Rectal smooth muscle tissue (tissue), 1 donor: ENCODE measurements around the gene AMFR.

ENCODE experiments used
- H3K27ac ChIP-seq: one replicate; pipeline ENCODE4 v1.7.0; 2013; ENCODE audit warnings: low read depth, low read length, inconsistent platforms
- H3K27me3 ChIP-seq: one replicate; pipeline ENCODE4 v1.7.0; 2013; ENCODE audit warnings: low read length; ENCODE audit not compliant: control insufficient read depth, insufficient read depth
- H3K36me3 ChIP-seq: one replicate; pipeline ENCODE4 v1.7.0; 2013; ENCODE audit warnings: low read length; ENCODE audit not compliant: control insufficient read depth, insufficient read depth
- H3K4me1 ChIP-seq: one replicate; pipeline ENCODE4 v1.7.0; 2013; ENCODE audit warnings: low read length; ENCODE audit not compliant: control insufficient read depth, insufficient read depth
- H3K4me3 ChIP-seq: one replicate; pipeline ENCODE4 v1.7.0; 2013; ENCODE audit warnings: low read length
- H3K9ac ChIP-seq: one replicate; pipeline ENCODE4 v1.7.0; 2013; ENCODE audit warnings: low read length

Gene AMFR

GRCh38 chr16:56354016-56354415, 71.3 kb downstream of the AMFR start:
- no peak overlapping the region for H3K27ac ChIP-seq
- peaks cover 6% of the 10 kb centered on the region for H3K4me1 ChIP-seq
- H3K36me3 ChIP-seq, result no peaks in the 10 kb centered on the region
- H3K9ac ChIP-seq, result no peak overlapping the region
- H3K27me3 ChIP-seq, result no peaks in the 10 kb centered on the region
- no peak overlapping the region for H3K4me3 ChIP-seq

- no peak overlapping the region for H3K4me3 ChIP-seq
- H3K36me3 ChIP-seq, result no peaks in the 10 kb centered on the region
- no peaks in the 10 kb centered on the region for H3K27me3 ChIP-seq
- H3K9ac ChIP-seq, result no peak overlapping the region
- no peak overlapping the region for H3K27ac ChIP-seq
- peaks cover 6% of the 10 kb centered on the region for H3K4me1 ChIP-seq
Measured at GRCh38 chr16:56353054-56353921, 72.1 kb downstream of the AMFR start.

DNA sequence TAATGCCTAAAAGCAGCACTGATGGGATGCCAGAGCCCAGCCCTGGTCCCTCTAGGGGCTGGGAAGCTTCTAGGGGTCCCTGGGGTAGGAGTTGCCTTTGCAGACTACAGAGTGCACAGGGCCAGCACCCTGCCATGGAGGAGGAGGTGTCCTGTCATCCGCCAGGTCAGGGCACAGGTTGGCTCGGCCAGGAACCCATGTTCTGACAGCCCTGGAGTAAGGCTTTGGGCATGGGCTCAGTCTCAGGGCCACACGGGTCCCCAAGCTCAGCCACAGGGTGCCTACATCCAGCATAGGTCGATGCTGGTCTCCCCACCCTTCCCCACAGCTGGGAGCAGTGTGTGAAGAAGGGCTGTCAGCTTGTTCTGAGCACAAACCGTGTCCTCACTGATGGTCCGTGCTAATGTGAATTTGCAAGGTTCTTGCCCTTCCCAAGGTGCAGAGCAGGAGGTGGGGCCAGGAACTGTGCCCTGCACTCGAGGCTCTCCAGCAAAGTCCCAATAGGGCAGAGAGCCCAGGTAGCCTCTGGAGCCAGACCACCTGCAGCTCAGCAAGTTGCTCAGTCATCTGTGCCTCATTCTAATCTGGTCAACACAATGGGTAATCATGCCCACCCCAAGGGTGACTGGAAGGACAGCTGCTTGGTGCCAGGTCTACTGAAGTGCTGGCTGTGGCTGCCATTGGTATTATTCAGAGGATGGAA, 72.8 kb downstream of the AMFR start:
- Histone ChIP-seq H3K27ac (no peak overlapping the region), H3K4me3 (no peak overlapping the region), H3K27me3 (no peaks in the 10 kb centered on the region), H3K4me1 (peaks cover 6% of the 10 kb centered on the region), H3K36me3 (no peaks in the 10 kb centered on the region), H3K9ac (no peak overlapping the region)

GRCh38 chr16:56351481-56351880, 73.9 kb downstream of the AMFR start:
- peaks cover 3% of the 10 kb centered on the region for H3K4me1 ChIP-seq
- no peaks in the 10 kb centered on the region for H3K36me3 ChIP-seq
- H3K4me3 ChIP-seq, result no peak overlapping the region
- H3K27ac ChIP-seq, result no peak overlapping the region
- H3K9ac ChIP-seq, result no peak overlapping the region
- H3K27me3 ChIP-seq, result no peaks in the 10 kb centered on the region

- Histone ChIP-seq H3K27me3 (no peaks in the 10 kb centered on the region), H3K4me3 (no peak overlapping the region), H3K27ac (no peak overlapping the region), H3K4me1 (no peaks in the 10 kb centered on the region), H3K36me3 (no peaks in the 10 kb centered on the region), H3K9ac (no peak overlapping the region)
Measured at GRCh38 chr16:56350491-56351405, 74.6 kb downstream of the AMFR start.

GRCh38 chr16:56349711-56350161, 75.6 kb downstream of the AMFR start:
- Histone ChIP-seq H3K4me1 (no peaks in the 10 kb centered on the region), H3K27me3 (no peaks in the 10 kb centered on the region), H3K36me3 (no peaks in the 10 kb centered on the region), H3K4me3 (no peak overlapping the region), H3K27ac (no peak overlapping the region), H3K9ac (no peak overlapping the region)

GRCh38 chr16:56349086-56349415, 76.3 kb downstream of the AMFR start:
- Histone ChIP-seq H3K4me3 (no peak overlapping the region), H3K9ac (no peak overlapping the region), H3K27ac (no peak overlapping the region), H3K36me3 (no peaks in the 10 kb centered on the region), H3K4me1 (no peaks in the 10 kb centered on the region), H3K27me3 (no peaks in the 10 kb centered on the region)

GRCh38 chr16:56348168-56349085, 76.9 kb downstream of the AMFR start:
- Histone ChIP-seq H3K4me3 (no peak overlapping the region), H3K9ac (no peak overlapping the region), H3K27ac (no peak overlapping the region), H3K4me1 (no peaks in the 10 kb centered on the region), H3K36me3 (no peaks in the 10 kb centered on the region), H3K27me3 (no peaks in the 10 kb centered on the region)

DNA sequence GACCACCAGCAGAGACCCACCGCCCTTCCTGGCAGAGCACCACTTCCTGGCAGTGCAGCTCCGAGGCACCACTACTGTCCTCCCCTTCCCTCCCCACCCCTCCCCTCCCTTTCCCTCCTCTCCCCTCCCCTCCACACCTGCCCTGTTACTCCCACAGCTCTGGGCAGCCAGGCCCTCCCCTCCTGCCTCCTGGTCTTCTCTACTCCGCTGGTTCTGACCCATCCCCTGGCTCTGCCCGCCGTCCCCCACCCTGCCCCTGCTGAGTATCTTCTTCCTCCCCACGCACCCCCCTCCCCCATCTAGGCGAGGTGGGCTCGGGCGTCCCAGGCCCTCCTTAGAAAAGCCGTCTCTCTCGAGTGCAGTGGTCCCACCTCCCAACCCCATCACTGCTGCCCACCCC, 77.7 kb downstream of the AMFR start:
- H3K4me1 ChIP-seq, result no peaks in the 10 kb centered on the region
- no peak overlapping the region for H3K4me3 ChIP-seq
- H3K36me3 ChIP-seq, result no peaks in the 10 kb centered on the region
- no peak overlapping the region for H3K27ac ChIP-seq
- no peaks in the 10 kb centered on the region for H3K27me3 ChIP-seq
- no peak overlapping the region for H3K9ac ChIP-seq

GRCh38 chr16:56347166-56347565, 78.2 kb downstream of the AMFR start:
- H3K4me1 ChIP-seq, result no peaks in the 10 kb centered on the region
- H3K9ac ChIP-seq, result no peak overlapping the region
- H3K36me3 ChIP-seq, result peaks cover 2% of the 10 kb centered on the region
- H3K4me3 ChIP-seq, result no peak overlapping the region
- no peaks in the 10 kb centered on the region for H3K27me3 ChIP-seq
- no peak overlapping the region for H3K27ac ChIP-seq

- Histone ChIP-seq H3K27ac (no peak overlapping the region), H3K9ac (no peak overlapping the region), H3K27me3 (no peaks in the 10 kb centered on the region), H3K4me1 (no peaks in the 10 kb centered on the region), H3K4me3 (no peak overlapping the region), H3K36me3 (peaks cover 3% of the 10 kb centered on the region)
Measured at GRCh38 chr16:56346131-56346890, 79.0 kb downstream of the AMFR start.
